TTC549 (cell line): ENCODE results near the gene PRM1.
"Not testable (repeated sequence)": the region's sequence is repeated elsewhere in the genome, so short reads cannot be mapped to it uniquely, and the experiment has no call there.

Experiments
- FAIRE-seq: peaks from 2 replicates; lab custom pipeline; 2012; peaks lifted over from hg19 to GRCh38; lab: Jason Lieb, UNC

PRM1 gene

DNA sequence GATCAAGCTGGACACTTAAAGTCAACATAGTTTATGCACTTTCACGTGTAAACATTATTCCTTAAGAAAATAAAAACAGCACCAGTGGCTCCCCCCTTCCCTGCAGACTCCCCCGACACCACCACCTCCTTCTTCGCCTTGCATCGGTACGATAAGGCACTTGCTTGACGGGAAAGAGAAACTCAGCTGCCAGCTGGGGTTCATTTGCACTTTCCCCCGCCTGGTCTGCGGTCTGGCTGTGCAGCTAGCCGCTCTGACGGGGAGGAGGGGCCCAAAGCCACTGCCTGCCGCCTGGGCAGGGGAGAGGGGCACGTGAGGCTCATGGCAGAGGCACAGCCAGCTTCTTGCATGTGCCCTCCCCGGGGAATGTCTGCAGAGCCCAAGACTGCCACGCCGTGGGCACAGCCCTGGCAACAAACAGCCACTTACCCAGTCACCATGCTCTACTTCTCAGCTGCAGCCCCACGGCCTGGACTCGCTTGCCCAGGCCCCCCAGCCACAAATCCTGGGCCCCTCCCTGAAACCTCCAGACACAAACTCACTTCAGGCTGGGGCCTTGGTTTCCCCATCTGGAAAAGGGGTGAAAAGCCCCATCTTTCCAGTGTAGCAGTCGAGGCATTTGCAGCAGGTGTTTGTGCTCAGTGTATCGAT lies 16.5 kb upstream of the PRM1 start:
- FAIRE-seq = no peak

DNA sequence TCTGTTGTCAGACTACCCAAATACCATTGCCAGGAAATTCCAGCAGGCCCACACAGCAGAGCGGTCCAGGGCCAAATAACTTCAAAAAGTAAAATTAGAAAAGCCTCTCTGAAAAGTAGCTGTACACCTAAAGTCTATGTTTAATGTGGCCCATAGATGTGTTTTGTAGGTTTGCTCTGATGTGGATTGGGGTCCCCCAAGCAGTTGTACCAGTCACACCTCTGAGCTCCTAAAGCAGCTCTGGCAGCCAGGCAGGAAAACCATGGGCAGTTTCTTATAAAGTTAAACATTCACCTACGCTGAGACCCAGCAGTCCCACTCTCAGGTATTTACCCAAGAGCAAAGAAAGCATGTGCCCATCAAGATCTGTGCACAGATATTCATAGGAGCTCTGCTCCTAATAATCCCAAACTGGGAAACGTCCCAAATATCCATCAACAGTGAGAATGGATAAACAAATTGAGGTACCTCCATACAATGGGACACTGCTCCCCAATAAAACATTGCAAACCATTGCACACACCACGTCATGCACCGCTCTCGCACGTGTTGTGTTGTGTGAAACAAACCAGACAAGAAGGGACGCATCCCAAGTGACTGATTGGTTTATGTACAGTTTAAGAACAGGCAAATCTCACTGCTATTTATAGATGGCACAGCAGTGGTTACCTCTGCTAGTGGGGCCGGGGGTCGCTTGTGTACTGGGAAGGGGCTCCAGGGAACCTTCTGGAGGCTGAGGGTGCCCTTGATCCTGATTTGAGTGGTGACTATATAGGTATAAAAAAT lies 15.8 kb upstream of the PRM1 start:
- FAIRE-seq = no peak

DNA sequence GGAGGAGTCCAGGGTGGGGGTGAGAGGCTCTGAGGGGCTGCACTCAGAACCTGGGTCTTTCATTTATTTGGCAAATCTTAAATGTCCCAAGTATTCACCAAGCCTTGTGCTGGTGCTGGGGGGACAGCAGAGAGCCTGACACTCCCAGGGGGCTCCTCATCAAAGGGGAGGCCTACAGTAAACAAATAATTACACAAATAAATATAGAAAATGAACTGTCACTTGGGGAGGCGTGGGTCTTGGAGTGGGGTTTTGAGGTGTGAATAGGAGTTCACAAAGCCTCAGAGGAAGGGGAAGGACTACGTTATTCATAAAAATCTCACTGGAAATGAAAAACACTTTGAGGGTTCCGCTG lies 15.2 kb upstream of the PRM1 start:
- no peak for FAIRE-seq

DNA sequence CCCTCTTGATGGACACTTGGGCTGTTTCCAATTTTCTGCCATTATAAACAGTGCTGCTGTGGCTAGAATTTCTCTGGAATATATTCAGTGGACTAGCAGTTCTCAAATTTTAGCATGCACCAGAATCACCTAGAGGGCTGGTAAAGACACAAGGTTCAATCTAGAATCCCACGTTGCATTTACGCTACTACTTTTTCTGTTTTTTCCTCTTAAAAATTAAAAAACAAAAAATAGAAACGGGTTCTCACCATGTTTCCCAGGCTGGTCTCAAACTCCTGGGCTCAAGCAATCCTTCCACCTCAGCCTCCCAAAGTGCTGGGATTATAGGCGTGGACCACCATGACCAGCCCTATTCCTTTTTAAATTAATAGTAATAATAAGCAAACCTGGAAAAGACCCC lies 14.5 kb upstream of the PRM1 start:
- no peak for FAIRE-seq

DNA sequence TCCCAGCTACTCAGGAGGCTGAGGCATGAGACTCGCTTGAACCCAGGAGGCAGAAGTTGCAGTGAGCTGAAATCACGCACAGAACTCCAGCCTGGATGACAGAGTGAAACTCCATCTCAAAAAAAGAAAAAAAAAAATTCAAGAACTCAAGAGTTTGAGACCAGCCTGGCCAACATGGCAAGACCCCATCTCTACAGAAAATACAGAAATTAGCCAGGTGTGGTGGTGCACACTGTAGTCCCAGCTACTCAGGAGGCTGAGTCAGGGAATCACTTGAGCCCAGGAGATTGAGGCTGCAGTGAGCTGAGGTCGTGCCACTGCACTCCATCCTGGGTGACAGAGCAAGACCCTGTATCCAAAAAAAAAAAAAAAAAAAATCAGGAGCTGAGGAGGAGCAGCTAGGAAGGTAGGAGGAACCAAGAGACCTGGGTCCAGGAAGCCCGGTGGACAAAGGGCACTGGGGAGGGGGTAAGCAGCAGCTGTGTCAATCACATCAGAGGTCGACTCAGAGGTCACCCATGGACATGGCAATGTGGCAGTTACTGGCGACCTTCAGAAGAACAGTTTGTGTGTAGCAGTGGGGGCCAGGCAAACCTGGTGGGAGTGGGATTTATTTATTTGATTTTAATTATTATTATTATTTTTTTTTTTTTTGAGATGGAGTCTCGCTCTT lies 11.1 kb upstream of the PRM1 start:
- FAIRE-seq = no peak

DNA sequence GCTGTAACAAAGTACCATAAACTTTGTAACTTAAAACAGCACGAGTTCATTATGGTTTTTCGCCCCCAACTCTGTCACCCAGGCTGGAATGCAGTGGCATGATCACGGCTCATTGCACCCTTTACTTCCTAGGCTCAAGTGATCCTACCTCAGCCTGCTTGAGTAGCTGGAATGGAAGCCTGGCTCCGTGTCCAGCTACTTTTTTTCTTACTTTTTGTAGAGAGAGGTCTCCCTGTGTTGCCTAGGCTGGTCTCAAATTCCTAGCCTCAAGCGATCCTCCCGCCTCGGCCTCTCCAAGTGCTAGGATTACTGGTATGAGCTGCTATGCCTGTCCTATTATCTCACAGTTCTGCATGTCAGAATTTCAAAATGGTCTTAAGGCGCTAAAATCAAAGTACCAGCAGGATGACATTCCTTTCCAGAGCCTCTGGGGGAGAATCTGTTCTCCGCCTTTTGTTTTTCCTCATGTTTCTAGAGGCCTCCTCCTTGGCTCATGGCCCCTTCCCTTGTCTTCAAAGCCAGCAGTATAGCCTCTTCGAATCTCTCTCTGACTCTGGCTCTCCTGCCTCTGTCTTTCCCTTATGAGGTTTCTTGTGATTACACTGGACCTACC lies 10.1 kb upstream of the PRM1 start:
- no peak for FAIRE-seq

DNA sequence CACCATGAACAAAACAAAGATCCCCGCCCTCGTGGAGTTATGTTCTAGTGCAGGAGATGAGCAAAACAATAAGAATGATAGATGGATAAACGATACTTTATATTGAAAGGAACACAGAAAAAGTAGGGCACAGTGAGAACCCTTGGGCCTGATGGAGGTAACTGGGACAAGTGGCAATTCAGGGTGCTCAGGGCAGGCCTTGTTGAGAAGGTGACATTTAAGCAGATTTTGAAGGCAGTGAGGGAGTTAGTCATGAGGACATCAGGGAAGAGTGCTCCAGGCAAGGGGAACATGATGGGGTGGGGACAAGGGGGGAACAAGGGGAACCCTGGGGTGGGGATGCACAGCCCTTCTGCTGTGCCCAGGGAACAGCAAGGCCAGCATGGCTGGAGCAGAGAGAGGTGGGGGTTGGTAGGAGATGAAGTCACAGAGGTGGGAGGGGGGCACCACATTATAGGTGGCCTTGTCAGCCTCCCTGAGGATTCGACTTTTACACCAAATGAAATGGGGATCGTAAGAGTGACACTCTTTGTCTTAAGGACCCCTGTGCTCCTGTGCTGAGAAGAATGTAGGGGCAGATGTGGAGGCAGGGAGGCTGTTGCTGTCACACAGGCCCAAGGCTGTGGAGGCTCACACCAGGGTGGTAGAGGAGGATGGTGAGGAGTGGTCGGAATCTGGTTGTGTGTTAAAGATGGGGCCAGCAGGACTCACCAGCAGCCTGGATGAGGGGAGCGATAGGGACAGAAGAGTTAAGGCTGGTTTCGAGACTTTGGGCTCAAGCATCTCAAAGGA lies 9.2 kb upstream of the PRM1 start:
- no peak for FAIRE-seq

DNA sequence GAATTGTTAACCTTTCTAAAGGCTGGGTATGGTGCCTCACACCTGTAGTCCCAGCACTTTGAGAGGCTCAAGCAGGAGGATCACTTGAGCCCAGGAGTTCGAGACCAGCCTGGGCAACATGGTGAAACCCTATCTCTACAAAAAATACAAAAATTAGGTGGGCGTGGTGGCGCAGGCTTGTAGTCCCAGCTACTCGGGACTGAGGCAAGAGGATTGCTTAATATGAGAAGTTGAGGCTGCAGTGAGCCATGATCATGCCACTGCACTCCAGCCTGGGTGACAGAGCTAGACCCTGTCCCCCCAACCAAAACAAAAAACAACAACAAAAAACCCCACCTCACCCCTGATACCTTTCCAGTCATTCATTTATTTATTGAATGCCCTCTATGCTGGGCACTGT lies 8.6 kb upstream of the PRM1 start:
- not testable (repeated sequence) for FAIRE-seq

DNA sequence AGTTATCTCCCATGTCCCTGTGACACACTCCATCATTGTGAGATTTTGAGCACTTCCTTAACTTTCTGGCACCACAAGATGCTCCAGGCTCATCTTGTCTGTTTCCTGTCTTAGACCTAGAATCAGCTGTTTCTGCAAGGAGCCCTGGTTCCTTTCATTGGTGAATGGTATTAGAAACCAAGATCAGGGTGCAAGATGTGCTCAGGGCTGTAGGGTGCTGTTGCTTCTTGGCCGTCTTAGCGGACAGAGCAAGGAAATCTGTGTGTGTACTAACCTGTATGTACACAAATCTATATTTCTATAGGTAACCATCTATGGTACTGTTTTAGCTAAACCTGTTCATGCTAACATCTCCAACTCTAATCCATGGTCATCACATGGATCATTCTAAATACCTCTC lies 8.1 kb upstream of the PRM1 start:
- no peak for FAIRE-seq

DNA sequence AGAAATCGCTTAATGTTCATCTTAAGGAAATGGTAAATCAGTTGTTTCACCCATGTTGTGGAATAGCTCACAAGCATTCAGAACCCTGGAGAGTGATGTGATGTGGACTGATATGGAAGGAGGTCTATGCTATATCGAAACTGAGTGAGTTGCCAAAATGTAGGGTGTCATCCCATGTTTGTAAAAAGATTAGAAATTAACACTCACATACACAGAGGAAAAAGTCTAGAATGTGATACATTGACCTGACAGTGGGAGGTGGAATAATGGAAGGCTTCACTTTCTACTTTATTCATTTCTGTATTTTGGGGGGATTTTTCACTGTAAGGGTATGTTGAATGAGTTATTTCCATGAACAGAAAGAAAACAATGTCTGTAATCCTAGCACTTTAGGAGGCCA lies 4.7 kb upstream of the PRM1 start:
- no peak for FAIRE-seq

DNA sequence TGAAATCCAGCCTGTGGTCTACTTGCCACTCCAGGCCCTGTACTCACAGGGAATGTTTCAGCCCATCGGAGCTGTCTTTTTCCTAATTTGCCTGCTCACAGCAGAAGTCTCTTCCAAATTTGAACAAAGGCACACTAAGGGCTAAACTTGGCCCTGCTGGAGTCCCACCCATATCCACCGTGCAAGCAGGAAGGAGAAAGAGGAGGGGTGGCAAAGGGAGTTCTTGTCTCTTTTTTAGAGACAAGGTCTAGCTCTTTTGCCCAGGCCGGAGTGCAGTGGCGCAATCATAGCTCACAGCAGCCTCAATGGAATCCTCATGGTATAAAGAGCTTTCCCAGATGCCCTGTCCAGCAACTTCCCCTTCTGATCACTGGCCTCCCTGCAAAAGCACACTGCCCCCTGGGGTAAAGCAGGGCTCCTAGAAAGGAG lies 2.7 kb upstream of the PRM1 start:
- FAIRE-seq = no peak

DNA sequence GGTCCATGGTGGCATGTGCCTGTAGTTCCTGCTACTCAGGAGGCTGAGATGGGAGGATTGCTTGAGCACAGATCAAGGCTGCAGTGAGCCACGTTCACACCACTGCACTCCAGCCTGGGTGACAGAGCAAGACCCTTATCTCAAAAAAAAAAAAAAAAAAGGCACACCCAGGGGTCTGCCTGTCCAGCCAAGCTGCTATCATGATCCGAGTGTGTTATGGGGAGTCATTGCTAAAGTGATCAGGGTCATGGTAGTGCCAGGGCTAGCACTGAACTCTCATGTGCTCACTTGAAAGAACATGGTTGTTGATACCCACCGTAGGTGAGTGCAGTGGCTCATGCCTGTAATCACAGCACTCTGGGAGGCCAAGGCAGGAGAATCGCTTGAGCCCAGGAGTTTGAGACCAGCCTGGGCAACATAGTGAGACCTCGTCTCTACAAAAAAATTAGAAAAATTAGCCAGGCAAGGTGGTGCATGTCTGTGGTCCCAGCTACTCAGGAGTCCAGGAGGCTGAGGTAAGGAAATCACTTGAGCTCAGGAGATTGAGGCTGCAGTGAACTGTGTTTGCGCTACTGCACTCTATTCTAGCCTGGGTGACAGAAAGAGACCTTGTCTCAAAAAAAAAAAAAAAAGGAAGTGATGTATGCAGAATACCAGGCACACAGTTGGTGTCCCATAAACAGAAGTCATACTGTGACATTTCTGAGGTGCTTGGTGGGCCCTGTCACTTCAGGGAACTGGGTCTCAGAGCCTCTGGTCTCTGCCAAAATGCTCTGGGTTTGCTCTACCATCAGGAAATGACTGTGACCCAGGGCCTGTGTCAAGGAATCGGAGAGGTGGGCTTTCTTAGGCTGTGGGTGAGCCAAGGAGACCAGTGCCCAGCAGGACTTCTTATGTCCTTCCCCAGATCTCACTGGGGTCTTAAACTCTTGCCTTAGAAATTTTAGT lies 2.2 kb downstream of the PRM1 start:
- FAIRE-seq = no peak

DNA sequence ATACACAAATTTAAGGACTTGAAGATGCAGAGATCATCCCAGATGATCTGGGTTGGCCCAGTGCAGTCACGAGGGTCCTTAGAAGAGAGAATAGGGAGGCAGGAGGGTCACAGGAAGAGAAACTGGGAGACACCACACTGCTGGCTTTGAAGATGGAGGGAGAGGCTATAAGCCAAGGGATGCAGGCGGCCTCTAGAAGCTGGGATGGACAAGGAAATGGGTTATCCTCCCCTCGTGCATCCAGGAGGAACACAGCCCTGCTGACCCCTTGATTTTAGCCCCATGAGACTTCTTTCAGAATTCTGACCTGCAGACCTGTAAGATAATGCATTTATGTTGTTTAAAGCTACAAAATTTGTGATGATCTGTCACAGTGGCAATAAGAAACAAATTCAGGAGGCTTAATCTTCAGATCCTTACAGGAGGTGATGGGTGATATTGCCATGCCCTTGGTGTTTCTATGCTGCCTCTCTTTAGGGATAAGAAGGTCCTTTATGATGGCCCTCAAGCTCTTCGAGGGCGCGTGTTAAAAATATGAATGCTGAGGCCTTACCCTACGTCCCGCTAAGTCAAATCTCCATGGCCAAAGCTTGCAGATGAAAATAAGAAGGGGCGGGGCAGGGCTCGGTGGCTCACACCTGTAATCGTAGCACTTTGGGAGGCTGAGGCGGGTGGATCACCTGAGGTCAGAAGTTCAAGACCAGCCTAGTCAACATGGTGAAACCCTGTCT lies 3.4 kb downstream of the PRM1 start:
- no peak for FAIRE-seq

DNA sequence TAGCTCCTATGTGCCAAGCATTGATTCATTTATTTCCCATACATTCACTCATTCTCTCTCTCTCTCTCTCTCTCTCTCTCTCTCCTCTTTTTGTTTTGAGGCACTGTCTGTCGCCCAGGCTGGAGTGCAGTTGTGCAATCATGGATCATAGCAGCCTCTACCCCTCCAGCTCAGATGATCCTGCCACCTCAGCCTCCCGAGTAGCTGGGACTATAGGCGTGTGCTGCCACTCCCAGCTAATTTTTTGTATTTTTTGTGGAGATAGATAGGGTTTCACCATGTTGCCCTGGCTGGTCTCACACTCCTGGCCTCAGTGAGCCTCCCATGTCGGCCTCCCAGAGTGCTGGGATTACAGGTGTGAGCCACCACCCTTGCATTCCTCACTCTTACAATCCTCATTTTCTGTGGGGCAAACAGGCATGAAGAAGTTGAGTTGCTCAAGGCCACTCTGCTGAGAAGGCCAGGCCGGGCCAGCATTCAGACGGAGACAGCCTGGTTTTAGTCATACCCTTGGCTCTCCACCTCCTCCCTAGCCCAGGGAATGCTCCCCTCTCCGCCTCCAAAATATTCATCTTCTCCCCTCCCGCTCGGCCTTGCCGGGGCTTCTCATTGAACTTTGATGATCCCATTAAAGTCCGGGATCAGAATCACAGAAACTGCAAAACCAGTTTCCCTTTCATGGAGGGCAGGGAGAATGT lies 4.1 kb downstream of the PRM1 start:
- FAIRE-seq = no peak

DNA sequence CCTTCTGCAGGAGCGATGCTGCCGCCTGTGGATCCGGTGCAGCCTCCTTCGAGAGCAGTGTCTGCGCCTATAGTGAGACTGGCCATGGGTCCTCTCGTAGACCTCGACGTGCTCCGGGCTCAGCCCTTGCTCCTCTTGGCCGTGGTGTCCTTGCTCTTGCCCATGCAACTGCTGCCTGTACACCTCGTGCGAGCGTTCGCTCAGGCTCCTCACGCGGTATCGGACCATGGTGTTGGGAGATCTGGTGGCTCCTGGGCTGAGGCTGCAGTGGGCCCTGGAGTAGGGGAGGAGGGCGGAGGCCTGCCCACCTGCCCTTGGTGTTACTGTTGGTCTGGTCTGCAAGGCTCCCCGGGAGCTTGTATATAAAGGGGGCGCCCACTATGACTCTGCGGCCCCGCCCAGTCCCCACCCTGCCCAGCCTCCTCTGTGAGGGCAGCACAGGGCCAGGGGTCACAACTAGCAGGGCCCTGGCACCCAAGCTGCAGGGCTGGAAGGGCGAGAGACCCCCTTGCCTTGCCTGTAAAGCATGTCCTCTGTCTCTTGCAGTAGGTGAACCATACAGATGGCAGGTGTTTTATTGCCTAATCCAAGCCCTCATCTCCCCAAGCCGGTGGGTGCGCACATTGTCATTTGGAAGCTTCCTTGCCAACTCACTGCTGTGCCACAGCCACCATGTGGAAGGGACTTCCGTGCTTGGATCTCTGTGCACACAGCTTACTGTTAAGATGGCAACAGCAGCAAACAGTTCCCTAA lies 4.8 kb downstream of the PRM1 start, which contains the start of gene PRM2:
PRM2 (minus strand) TSS at position 338 of the 753 bp plus-strand sequence; CDS start at position 228, 110 bp downstream.
- FAIRE-seq = no peak

DNA sequence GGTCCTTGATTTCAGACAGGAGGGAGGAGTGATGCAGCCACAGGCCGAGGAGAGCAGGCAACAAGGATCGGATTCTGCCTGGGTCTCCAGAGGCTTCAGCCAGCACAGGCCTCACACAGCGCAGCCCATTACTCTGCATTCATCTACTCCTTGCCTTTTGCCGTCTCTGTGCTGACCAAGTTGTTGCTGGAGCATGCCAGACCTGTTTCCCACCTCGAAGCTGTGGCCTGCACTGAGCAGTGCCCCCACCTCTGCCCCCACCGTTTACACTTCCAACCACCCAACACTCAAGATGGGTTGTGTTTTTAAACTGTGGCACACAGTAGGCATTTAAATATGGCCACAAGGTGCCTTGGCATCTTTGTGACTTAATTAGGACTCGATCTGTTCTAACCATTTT lies 6.2 kb downstream of the PRM1 start:
- FAIRE-seq = no peak

DNA sequence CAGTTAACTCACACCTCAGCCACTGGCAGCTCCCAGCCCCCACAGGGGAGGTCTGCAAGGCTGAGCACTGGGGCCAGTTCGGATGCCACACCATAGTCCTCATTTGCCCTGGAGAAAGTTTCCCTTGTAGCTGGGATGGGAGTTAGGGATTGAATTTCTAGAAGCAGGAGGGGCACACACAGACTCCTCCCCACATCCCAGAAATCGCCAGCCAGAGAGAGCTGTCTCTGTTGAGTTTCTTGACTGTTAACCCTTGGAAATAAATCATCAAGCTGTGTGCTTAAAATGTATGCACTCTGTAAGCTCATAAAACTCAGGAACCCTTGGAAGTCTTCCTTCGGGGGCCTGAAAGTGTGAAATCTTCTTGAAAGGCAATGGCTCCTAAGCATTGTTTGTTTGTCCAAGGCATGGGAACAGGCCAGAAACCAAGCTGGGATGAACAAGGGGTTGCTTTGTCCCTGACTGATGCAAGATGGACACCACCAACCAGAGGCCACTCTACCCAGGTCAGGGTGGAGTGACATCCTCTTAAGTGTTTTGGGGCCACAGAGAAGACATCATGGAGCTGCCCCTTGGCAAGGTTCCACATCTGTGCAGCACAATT lies 7.3 kb downstream of the PRM1 start:
- FAIRE-seq = no peak

DNA sequence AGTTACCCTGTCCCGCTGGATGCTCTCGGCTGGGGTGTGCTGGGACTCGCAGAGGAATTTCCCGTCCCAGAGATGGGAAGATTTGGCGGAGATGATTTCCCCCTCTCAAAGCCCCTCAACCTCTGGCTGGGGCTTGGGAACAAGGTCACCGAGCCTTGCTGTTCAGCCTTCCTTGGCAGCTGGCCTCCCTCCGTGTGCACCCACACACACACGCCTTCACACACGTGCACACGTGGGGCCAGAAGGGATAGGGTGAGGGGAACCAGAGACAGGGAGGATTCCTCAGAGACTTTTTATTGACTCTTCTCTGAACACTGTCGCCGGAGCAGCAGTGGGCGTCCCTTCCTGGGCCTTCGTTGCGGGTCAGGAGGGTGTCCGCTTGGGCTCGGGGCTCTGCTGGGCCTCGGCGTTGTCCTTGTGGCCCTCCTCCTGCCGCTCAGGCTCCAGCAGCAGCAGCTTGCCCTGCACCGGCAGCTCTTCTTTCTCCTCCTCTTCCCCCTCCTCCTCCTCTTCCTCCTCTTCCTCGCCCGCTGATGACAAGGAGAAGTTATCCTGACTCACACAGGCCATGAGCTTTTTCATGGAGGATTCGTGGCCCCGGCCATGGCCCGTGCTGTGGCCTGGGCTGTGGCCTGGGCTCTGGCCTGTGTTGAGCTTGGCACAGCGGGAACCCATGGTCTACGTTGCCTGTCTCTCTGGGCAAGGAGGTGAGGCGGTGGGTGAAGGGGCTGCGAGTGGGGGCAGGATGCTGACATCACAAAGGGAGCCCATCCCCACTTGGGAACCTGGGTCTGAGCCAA lies 8.0 kb downstream of the PRM1 start, which contains the start of gene PRM3:
PRM3 (minus strand) TSS at position 709 of the 800 bp plus-strand sequence; CDS start at position 675, 34 bp downstream.
- no peak for FAIRE-seq
